Stimulated activated CD4-positive, alpha-beta T cell treated with anti-CD3 and anti-CD28 coated beads, Interleukin-4, amount 100 ng/mL, for 1 hour (primary cell): ENCODE data around the gene SRRM3.
"Not testable (repeated sequence)": the region's sequence is repeated elsewhere in the genome, so short reads cannot be mapped to it uniquely, and the experiment has no call there.

Experiments used
- DNase-seq: peaks from one replicate; pipeline ENCODE4 v3.0.0-alpha.2; 2020

The SRRM3 gene

GRCh38 chr7:76201732-76202665, at the start of gene SRRM3:
Gene SRRM3 (plus strand): TSS chr7:76201896. CDS start chr7:76235067, 33,171 bp downstream.
- peak; percentile 87 for DNase-seq

- no peak for DNase-seq
Observed at GRCh38 chr7:76151932-76152331, 49.8 kb upstream of the SRRM3 start.

- DNase-seq, result not testable (repeated sequence)
Observed at GRCh38 chr7:76153571-76154230, 48.0 kb upstream of the SRRM3 start.

GRCh38 chr7:76155938-76156337, 45.8 kb upstream of the SRRM3 start:
- DNase-seq, result no peak

- not testable (repeated sequence) for DNase-seq
Observed at GRCh38 chr7:76156992-76157685, 44.6 kb upstream of the SRRM3 start.

- not testable (repeated sequence) for DNase-seq
Observed at GRCh38 chr7:76158416-76158815, 43.3 kb upstream of the SRRM3 start.

GRCh38 chr7:76162416-76163170, 39.1 kb upstream of the SRRM3 start:
- not testable (repeated sequence) for DNase-seq

GRCh38 chr7:76163812-76164211, 37.9 kb upstream of the SRRM3 start:
- DNase-seq, result not testable (repeated sequence)

GRCh38 chr7:76165106-76165972, 36.4 kb upstream of the SRRM3 start:
- no peak for DNase-seq

- DNase-seq, result no peak
Observed at GRCh38 chr7:76165973-76166403, 35.7 kb upstream of the SRRM3 start.

- DNase-seq, result peak; percentile 90
Observed at GRCh38 chr7:76166404-76167255, 35.1 kb upstream of the SRRM3 start.

GRCh38 chr7:76173566-76174205, 28.0 kb upstream of the SRRM3 start:
- no peak for DNase-seq

- DNase-seq, result not testable (repeated sequence)
Observed at GRCh38 chr7:76176951-76177350, 24.7 kb upstream of the SRRM3 start.

GRCh38 chr7:76179686-76180085, 22.0 kb upstream of the SRRM3 start:
- no peak for DNase-seq

GRCh38 chr7:76182225-76182960, 19.3 kb upstream of the SRRM3 start:
- no peak for DNase-seq

GRCh38 chr7:76185187-76185896, 16.4 kb upstream of the SRRM3 start:
- DNase-seq, result no peak

GRCh38 chr7:76187272-76187671, 14.4 kb upstream of the SRRM3 start:
- no peak for DNase-seq

- DNase-seq, result no peak
Observed at GRCh38 chr7:76189276-76189675, 12.4 kb upstream of the SRRM3 start.
